ENCODE measurements around the gene DVL1.

The DVL1 gene

DNA sequence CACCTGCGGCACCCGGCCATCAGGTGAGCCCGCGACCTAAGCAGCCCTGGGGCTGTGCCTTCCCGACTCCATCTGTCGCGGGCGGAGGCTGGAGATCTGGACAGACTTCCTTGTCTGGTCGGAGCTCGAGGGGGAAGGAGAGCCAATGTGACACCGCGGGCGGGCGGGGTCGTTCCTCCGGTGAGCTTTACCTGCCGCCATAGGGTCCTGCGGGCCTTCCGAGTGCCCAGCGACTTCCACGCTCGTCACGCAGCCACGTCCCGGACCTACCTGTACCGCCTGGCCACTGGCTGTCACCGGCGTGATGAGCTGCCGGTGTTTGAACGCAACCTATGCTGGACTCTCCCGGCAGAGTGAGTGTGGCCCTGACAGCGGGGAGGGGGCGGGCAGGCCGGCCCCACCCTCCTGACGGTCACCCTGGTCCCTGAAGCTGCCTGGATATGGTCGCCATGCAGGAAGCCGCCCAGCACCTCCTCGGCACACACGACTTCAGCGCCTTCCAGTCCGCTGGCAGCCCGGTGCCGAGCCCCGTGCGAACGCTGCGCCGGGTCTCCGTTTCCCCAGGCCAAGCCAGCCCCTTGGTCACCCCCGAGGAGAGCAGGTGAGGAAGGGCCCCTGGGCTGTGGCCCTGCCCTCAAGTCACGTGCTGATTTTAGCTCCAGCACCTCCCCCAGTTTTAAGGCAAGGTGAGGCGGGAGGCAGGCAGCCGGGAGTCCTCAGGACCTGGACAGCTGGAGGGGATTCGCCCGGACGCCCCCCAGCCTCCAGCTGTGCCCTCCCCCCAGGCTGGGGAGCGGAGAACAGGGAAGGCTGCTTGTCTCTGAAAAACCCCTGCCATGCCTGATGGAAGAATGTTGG lies 39.7 kb downstream of the DVL1 start:
- DNase-seq, result no peak

DNA sequence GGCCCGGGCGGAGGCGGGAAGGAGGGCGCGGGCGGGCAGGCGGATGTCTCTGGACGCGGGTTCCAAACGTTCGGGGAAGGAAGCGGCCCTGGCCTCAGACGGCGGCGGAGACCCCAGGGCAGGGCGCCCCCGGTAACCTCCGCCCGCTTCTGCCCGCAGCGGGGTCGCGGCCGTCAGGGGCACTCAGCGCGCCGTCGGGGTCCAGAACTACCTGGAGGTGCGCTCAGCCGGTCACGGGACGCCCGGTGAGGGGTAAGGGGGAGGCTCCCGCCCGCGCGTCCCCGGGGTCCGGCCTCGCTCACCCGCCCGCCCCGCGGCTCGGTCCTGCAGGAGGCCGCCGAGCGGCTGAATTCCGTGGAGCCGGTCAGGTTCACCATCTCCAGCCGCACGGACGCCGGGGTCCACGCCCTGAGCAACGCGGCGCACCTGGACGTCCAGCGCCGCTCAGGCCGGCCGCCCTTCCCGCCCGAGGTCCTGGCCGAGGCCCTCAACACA lies 40.4 kb downstream of the DVL1 start:
- no peak for DNase-seq

DNA sequence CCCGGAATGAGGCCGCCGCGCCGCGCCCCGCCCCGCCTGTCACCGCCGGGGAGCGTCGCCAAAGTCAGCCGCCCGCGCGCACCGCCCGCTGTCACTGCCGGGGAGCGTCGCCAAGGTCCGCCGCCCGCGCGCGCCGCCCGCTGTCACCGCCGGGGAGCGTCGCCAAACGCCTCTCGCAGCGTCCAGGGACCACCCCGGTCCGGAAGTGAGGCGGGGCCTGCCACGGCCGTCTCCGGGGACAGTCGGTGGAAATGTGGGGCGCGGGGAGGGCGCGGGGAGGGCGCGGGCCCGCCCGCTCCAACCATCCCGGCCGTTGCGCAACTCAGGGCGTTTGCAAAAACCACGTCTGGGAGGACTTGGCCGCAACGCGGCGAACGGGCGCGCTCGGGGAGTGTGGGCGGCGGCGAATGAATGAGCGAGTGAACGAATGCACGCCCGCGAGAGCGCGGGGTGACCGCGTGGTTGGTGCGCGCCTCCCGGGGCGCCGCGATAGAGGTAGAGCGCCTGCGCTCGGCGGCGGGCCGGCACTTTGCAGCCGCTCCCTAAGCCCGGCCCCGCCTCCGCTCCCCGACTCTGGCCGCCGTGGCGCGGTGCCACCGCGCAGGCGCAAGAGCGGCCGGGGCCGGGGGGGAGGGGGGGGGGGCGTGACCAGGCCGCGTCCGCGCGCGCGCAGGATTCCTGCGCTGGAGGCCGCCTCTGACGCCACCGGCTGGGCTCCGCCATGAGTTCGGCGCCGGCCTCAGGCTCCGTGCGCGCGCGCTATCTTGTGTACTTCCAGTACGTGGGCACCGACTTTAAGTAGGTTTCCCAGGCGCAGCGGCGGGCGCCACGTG lies 41.1 kb downstream of the DVL1 start, which contains the start of the genes ACAP3 and PUSL1:
Gene ACAP3 (minus strand): TSS at position 8 of the 833 bp plus-strand sequence. CDS start 115 bp downstream, outside the sequence.
Gene PUSL1 (plus strand): TSS at position 675 of the 833 bp plus-strand sequence. CDS start 47 bp downstream, at position 722.
- DNase-seq, result peak; percentile 81 to 98

DNA sequence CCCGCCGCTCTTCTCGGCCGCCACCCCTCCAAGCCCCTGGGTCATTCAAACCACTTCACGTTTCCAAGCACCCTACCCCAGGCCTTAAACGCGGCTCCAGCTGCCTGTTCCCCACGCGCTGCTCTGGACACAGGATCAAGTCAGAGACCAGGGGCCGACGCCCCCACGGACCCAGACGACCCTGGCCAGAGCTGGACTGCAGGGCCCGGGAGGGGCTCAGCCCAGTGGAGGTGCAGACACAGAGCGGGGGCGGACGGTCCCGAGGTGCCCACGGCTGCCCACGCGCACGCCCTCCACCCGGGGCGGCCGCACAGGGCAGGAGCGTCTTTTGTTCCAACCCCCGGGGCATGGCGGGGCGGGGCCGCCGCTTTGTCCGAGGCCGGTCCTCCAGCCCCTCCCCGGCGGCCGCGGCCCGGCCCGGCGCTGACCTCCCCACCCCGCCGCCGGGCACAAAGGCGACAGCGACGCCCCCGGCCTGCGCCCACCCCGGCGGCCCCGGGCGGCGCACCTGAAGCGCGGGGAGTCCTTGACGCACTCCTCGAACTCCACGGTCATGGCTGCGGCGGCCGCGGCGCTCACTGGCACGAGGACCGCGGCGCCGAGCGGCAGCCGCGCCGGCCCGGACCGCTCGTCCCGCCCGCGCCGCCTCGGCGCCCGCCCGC lies 41.8 kb downstream of the DVL1 start:
- no peak for DNase-seq

DNA sequence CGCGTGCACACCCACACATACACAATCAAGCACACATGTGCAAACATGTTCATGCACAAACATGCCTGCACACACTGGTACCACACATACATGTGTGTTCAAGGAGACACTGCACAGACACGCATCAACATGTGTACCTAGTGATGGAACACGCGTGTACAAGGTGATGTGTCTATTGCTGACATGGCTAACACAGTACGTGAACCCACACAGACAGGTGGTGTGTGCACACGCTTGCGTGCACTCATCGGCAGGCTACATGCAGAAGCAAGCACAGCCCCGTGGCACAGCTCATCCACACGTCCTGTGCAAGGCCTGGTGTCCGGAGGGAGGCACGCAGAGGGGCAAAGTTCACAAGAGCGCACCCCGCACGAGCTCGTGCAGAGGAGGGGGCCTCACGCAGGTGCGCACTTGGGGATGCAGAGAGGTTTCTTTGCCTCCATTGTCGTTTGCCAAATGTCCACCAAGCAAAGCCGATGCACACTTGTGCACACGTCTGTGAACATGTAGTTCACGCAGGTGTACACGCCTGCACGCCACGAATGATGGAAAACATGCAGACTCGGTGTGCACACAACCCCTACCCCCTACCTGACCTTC lies 42.5 kb downstream of the DVL1 start:
- no peak for DNase-seq

DNA sequence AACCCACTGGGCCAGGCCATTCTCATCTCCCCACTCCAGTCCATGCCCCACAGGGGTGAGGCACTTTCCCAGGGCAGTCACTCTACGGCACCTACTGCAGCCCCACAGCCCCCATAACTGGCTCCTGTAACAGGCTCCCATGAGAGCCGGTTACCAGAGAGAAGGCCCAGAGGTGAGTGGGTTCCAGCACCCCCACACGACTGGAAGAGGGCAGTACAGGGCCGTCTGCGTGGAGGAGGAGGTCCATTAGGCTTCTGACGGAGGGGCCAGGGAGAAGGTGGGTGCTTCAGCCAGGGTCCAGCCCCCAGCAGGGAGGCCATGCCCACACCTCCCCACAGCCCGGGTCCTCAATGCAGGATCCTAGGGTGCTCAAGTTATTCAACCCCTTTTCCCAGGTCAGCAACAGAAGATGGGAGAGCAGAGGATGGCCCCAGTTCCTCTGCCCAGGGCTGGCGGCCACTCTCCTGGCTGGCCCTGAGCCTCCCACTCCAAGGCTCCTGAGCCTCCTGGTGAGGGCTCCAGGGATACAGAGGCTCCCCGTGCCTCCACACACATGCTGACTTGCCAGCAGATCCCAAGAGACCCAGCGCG lies 43.1 kb downstream of the DVL1 start:
- DNase-seq, result no peak

DNA sequence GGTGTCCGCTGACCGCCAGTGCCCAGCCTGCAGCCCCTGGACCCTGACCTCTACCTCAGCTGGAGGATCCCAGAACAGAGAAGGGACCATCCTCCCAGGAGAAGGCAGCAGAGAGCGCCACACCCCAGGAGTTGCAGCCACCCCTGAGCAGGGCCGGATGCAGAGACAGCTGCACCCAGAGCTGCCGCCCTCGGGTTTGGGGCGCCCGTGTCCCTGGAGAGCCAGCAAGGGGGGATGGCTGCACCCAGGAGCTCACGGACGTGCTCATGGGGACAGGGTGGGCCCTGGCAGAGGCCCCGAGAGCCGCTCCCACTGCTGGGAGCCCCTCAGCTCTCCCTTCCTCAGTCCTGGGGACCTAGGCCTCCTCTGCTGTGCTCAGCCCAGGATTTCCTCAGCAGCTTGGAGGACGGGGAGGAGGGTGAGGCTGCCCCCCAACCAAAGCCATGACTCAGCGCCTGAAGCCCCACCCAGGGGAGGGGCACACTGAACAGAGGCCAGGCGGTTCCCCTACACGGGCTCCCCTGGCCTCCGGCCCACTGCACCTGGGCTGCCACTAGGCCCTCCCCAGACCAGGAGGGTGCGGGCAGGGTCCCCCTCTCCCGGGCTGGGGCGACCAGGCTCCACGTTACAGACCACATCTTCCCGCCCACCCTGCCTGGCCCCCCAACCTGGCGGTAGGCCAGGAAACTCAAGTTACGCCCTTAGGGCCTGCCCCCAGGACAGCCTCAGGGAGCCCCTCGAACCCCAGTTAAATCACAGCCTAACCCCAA lies 43.7 kb downstream of the DVL1 start:
- DNase-seq, result peak; percentile 49 to 68

DNA sequence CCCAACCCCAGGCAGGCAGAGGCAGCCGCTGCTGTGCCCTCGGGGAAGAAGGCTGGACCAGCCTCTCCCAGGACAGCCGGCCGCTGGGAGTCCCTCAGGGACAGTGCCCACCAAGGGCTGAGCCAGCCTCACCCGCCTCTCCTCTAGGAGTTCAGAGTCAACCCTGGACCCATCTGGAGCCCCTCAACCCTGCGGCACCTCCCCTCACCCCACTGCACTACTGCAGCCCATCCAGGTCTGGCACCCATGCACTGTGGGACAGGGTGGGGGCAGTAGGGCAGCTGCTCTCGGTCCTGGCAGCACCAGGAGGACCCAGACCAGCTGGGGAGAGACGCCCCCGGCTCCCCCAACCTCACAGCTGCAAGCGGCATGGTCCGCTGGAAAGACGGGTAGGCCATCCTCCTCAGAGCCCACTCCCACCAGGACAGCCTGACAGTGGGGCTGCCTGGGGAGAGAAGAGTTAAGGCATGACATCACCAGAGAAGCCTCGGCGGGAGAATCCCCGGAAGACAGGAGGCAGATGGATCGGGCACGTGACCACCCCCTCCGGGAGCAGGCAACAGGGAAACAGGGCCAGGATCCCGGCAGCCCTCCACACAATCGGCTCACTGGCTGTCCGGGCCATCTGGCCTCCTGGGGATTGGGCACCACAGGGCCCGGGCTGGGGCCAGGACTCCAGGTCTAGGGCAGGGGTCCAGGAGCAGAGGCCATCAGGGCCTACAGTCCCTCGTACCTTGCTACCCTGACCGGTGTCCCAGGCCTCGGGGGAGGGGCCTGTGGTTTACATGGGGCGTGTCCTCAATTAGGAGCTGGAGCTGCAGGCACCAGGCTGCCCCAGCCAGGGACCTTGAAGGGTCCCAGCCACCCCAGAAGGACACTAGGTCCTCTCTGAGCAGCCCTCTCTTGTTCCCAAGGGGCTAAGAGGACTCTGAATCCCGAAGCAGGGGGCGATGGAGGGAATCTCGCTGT lies 44.6 kb downstream of the DVL1 start:
- no peak for DNase-seq

DNA sequence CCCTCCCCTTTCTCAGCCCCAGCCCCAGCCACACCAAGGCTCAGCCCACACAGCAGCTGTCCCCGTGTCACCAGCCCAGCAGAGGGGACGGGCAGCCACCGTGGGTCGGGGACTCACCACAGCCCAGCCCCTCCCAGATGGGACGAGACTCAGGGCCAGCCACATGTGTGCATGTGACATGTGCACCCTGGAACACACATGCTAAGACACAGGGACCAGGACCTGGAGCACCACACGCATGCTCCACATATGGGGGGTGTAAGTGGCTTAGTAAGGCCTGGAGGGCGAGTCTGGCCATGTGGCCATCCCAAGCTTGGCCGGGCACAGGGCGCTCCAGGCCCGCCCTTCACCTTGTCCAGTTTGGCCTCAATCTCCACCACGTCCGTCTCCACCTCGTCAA lies 45.5 kb downstream of the DVL1 start:
- no peak for DNase-seq

DNA sequence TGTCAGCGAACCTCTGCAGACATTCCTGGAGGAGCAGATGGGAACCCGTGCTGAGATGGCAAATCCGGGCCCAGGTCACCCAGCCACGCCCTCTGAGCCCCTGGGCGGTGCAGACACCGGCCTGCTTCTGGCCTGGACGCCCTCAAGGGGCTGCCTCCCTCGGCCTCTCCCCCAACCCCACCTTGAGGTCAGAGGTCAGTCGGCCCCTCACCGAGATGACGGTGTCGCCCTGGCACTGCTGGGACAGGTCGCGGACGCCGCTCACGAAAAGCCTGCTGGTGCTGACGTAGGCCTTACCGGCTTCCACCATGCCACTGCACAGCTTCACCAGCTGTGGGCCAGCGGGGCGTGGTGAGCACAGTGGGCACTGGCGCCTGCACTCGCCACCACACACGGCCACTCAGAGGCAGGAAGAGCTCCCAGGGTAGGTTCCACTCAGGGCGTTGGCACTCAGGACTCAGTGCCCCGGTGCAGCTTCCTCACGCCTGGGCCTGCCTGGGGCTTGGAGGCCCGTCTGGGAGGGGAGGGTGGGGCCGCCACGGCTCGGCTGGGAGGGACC lies 46.2 kb downstream of the DVL1 start:
- DNase-seq, result no peak

DNA sequence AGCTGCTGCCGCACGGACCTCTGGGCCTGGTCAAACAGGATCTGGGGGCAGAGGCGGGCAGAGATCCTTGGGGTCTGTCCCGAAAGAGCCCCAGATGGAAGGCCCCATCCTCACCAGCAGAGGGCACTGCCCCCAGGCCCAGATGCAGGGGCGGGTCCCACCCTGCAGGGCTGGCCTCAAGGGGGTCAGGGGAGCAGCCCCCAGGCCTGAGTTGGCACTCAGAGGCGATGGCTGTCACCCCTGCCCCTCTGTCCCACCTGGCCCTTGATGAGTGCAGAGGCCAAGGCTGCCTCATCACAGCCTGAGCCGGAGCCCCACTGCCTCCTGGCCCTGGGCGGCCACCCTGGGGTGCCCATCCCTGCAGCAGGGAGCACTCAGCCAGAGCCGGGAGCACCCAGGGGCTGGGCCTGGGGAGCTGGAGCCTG lies 47.2 kb downstream of the DVL1 start:
- no peak for DNase-seq

DNA sequence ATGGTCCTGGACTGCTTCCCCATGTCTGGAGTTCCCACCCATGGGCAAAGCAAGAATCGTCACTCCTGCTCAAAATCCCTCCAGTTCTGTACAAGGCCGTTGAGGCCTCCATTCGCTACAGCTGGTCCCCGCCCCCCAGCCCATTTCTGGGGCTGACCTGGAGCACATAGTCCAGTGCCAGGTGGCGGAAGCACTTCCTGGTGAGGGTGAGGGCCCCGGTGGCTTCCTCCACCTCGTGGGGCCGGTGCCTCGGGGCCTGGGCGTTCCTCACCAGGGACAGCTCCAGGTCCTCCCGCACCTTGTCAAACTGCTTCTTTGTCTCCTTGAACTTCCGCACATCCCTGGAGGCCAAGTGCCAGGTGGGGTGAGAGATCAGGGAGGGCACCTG lies 48.9 kb downstream of the DVL1 start:
- DNase-seq, result no peak

DNA sequence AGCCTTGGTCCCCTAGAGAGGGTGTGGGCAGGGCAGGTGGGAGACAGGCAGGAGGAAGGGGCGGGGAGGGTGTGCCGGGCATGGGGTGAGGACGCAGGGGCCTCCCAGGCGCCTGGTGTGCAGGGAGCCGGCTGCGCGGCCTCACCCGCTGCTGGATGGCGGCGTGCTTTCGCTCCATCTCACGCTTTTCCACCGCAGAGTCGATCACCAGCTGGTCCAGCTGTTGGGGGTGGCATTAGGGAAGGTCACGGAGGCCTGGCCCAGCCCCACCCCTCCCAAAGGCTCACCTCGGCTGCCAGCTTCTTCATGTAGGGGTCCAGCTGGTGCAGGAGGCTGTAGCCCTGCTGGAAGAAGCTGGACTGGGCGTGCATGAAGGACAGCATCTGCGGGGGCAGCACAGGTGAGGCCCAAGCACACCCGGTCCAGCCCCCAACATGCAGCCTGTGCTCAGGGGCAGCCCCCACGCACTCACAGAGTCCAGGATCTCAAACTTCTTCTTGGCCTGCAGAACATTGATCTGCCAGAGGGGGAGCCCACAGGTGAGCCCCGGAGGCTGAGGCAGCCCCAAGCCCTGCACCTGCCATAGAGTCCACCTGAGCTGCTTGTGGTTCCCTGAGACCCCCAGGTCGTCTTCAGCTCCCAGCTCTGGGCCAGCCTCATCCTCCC lies 49.4 kb downstream of the DVL1 start:
- DNase-seq, result no peak

DNA sequence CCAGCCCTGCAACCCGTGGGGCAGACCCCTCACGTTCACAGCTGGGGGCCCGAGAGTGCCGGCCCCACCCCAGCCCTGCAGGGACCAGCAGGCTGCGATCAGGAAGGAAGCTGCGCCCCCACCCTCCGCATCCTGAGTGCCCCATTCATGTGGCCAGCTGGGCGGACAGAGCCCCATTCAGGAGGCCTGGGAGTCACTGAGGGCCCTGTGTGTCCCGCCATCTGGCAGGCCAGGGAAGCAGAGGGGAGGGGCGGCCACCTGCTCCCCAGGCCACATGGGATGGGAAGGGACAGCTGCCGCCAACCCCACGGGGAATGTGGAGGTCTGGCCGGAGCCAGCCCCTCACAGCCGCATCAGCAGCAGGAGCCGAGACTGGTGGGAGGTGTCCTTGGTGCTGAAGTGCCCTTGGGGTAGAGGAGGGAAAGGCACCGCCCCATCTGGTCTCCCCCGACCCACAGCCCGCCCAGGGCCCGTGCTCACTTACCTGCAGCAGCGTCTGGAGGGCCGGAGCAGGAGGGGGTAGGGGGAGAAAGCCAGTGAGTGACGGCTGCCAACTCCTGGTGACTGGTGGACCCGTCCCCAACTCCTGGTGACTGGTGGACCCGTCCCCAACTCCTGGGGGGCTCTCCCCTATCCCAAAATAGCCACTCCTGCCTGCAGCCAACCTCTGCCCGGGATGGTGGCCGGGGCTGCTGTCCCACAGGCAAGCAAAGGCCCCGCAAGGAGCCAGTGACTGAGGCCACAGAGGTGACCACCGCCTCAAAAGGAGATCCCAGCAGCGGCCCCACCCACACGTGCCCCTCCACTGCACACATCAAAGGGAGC lies 50.1 kb downstream of the DVL1 start:
- DNase-seq, result no peak

DNA sequence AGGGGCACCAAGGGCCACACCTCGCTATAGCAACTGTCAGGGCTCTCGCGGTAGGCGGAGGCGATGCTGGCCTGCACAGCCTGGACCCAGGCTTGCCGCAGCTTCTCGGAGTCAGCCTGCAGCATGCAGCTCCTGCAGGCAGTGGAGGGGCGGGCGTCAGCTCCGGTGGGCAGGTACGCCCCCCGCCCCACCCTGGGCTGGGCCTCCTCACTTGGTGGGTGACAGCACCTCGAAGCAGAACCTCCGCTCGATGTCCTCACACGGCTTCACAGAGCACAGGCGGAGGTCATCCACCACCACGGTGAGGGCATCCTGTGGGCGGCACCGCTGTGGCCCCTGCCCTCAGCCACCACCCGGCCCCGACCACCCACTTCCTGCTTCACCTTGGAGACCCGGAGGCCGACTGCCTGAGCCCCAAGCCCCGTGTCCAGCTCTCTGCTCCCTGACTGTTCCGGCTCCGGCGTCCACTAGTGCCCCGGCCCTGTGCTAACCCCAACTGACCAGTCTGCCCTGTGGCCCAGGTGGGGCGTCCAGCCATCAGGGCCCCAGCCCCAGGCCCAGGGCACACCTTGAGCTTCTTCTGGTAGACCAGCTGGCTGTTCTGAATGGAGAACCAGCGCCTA lies 51.3 kb downstream of the DVL1 start:
- DNase-seq, result no peak

DNA sequence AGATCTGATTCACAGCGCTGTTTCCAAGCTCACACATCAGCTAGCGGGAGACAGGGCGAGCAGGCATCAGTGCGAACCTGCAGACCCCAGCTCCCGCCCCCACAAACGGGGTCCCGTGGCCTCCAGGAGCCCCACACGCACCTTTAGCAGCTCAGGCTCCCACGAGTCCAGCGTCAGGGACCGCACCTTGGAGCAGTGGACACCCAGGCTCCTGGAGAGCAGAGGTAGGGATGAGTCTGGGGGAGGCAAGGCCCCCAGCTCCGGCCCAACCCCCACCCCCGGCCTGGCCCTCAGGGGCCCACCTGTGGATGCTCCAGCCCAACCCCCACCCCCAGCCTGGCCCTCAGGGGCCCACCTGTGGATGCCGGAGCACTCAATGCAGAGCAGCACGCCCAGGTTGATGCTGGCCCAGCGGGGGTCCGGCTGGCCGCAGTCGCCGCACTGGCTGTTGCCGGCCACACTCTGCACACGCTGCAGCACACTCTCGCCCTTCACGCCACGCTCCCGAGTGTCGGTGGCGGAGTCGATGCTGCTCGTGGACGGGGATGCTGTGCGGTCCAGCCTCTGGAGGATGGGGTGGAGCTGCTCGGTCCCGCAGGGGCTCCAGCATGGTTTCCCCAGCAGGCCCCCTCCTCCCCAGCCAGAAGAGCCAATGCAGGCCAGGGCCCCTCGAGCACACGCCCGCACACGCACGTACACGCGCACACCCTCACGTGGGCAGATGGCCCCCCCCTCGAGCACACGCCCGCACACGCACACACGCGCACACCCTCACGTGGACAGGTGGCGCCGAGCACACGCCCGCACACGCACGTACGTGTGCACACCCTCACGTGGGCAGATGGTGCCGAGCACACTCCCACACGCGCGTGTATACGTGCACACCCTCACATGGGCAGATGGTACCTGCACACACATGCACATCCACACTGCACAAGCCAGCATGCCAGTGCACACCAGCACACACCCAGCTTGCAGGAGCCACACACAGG lies 52.9 kb downstream of the DVL1 start:
- no peak for DNase-seq

Data from bone marrow (tissue), 2 donors.